Activated T-helper 2 cell treated with anti-CD3 and anti-CD28 coated beads, Interferon-gamma antibody, Interleukin-2, Interleukin-4, amounts not matched to agents 10 μg/mL and 5 μg/mL and 100 μg/mL, durations not matched to agents 14 hours and 24 hours and 36 hours (primary cell): ENCODE data around the gene XXYLT1. TPM values are rescaled to one million over a fixed set of nuclear protein-coding genes. Genes with fewer than 3 reads are reported as not detected.

Source experiments
- DNase-seq: peaks from one replicate; pipeline ENCODE4 v3.0.0; 2021; ENCODE audit warnings: low spot score
- H3K27ac Mint-ChIP-seq: one replicate; pipeline ENCODE4 v1.8.0; 2021; ENCODE audit warnings: mixed read lengths
- H3K27me3 Mint-ChIP-seq: one replicate; pipeline ENCODE4 v1.8.0; 2021; ENCODE audit warnings: low read depth, mixed read lengths
- H3K36me3 Mint-ChIP-seq: one replicate; pipeline ENCODE4 v1.8.0; 2021; ENCODE audit warnings: low read depth, mixed read lengths
- H3K4me1 Mint-ChIP-seq: one replicate; pipeline ENCODE4 v1.8.0; 2021; ENCODE audit warnings: low read depth, mixed read lengths
- H3K4me3 Mint-ChIP-seq: one replicate; pipeline ENCODE4 v1.8.0; 2021; ENCODE audit warnings: low read depth, mild to moderate bottlenecking, moderate library complexity, mixed read lengths
- H3K9me3 Mint-ChIP-seq: one replicate; pipeline ENCODE4 v1.8.0; 2021; ENCODE audit warnings: mixed read lengths
- intact Hi-C: fragments of 100-400 bp; cut with micrococcal nuclease; formaldehyde crosslinking; loops from one replicate; pipeline ENCODE4 v1.15.1; 2023
- total RNA-seq: library from RNA; stranded (reverse); gene quantifications from 2 replicates; pipeline ENCODE4 v1.2.3, GENCODE V29; 2022

Gene XXYLT1
- total RNA-seq, 1 donor from 2014 or later = 15.8 TPM

- no peaks in the 10 kb centered on the region for H3K27me3 Mint-ChIP-seq
- no peak overlapping the region for H3K27ac Mint-ChIP-seq
- H3K9me3 Mint-ChIP-seq = no peaks in the 10 kb centered on the region
- no peak for DNase-seq
- intact Hi-C loops = no loop called here
- no peaks in the 10 kb centered on the region for H3K36me3 Mint-ChIP-seq
- H3K4me1 Mint-ChIP-seq = peaks cover 25% of the 10 kb centered on the region
- no peak overlapping the region for H3K4me3 Mint-ChIP-seq
These were observed 107.0 kb downstream of the XXYLT1 start for GRCh38 chr3:195163719-195164572.

- Mint-ChIP-seq H3K4me1 (peaks cover 25% of the 10 kb centered on the region), H3K9me3 (no peaks in the 10 kb centered on the region), H3K36me3 (no peaks in the 10 kb centered on the region), H3K27me3 (no peaks in the 10 kb centered on the region), H3K27ac (no peak overlapping the region), H3K4me3 (no peak overlapping the region)
- DNase-seq = no peak
- intact Hi-C loops = no loop called here
These were observed 108.1 kb downstream of the XXYLT1 start for GRCh38 chr3:195162816-195163215.

- Mint-ChIP-seq H3K36me3 (no peaks in the 10 kb centered on the region), H3K9me3 (no peaks in the 10 kb centered on the region), H3K4me3 (no peak overlapping the region), H3K27ac (peak overlapping the region; percentile 24), H3K27me3 (no peaks in the 10 kb centered on the region), H3K4me1 (peaks cover 25% of the 10 kb centered on the region)
- intact Hi-C loops = no loop called here
- no peak for DNase-seq
These were observed 108.8 kb downstream of the XXYLT1 start for GRCh38 chr3:195162033-195162669.

GRCh38 chr3:195160908-195161434, 110.0 kb downstream of the XXYLT1 start:
- Mint-ChIP-seq H3K4me1 (peaks cover 25% of the 10 kb centered on the region), H3K27ac (no peak overlapping the region), H3K27me3 (no peaks in the 10 kb centered on the region), H3K4me3 (no peak overlapping the region), H3K9me3 (no peaks in the 10 kb centered on the region), H3K36me3 (no peaks in the 10 kb centered on the region)
- DNase-seq = no peak
- intact Hi-C loops = no loop called here

- no peaks in the 10 kb centered on the region for H3K36me3 Mint-ChIP-seq
- H3K9me3 Mint-ChIP-seq = no peaks in the 10 kb centered on the region
- no peaks in the 10 kb centered on the region for H3K27me3 Mint-ChIP-seq
- H3K27ac Mint-ChIP-seq = no peak overlapping the region
- DNase-seq = no peak
- intact Hi-C loops = no loop called here
- H3K4me1 Mint-ChIP-seq = peaks cover 21% of the 10 kb centered on the region
- H3K4me3 Mint-ChIP-seq = no peak overlapping the region
These were observed 110.6 kb downstream of the XXYLT1 start for GRCh38 chr3:195160257-195160898.

GRCh38 chr3:195159814-195160165, 111.2 kb downstream of the XXYLT1 start:
- Mint-ChIP-seq H3K36me3 (no peaks in the 10 kb centered on the region), H3K4me3 (no peak overlapping the region), H3K27me3 (no peaks in the 10 kb centered on the region), H3K9me3 (no peaks in the 10 kb centered on the region), H3K27ac (no peak overlapping the region), H3K4me1 (peaks cover 23% of the 10 kb centered on the region)
- intact Hi-C loops = no loop called here
- DNase-seq = no peak

- Mint-ChIP-seq H3K27ac (no peak overlapping the region), H3K36me3 (no peaks in the 10 kb centered on the region), H3K27me3 (no peaks in the 10 kb centered on the region), H3K4me1 (peaks cover 25% of the 10 kb centered on the region), H3K4me3 (no peak overlapping the region), H3K9me3 (no peaks in the 10 kb centered on the region)
- DNase-seq = no peak
- intact Hi-C loops = no loop called here
These were observed 111.7 kb downstream of the XXYLT1 start for GRCh38 chr3:195159117-195159813.

GRCh38 chr3:195156286-195156890, 114.6 kb downstream of the XXYLT1 start:
- no peak overlapping the region for H3K27ac Mint-ChIP-seq
- peaks cover 9% of the 10 kb centered on the region for H3K4me1 Mint-ChIP-seq
- no peaks in the 10 kb centered on the region for H3K9me3 Mint-ChIP-seq
- intact Hi-C loops = no loop called here
- no peaks in the 10 kb centered on the region for H3K36me3 Mint-ChIP-seq
- DNase-seq = no peak
- H3K27me3 Mint-ChIP-seq = no peaks in the 10 kb centered on the region
- H3K4me3 Mint-ChIP-seq = no peak overlapping the region

GRCh38 chr3:195155570-195156241, 115.3 kb downstream of the XXYLT1 start:
- Mint-ChIP-seq H3K36me3 (no peaks in the 10 kb centered on the region), H3K9me3 (no peaks in the 10 kb centered on the region), H3K4me3 (no peak overlapping the region), H3K4me1 (peaks cover 12% of the 10 kb centered on the region), H3K27ac (no peak overlapping the region), H3K27me3 (no peaks in the 10 kb centered on the region)
- no peak for DNase-seq
- intact Hi-C loops = no loop called here

- Mint-ChIP-seq H3K4me3 (no peak overlapping the region), H3K4me1 (peaks cover 20% of the 10 kb centered on the region), H3K36me3 (no peaks in the 10 kb centered on the region), H3K27me3 (no peaks in the 10 kb centered on the region), H3K27ac (no peak overlapping the region), H3K9me3 (no peaks in the 10 kb centered on the region)
- no peak for DNase-seq
- intact Hi-C loops = loop anchor here (5.0 kb wide), 1 partner anchor 32 kb away; no protein-coding TSS in a partner anchor
These were observed 116.0 kb downstream of the XXYLT1 start for GRCh38 chr3:195154793-195155535.

- no peaks in the 10 kb centered on the region for H3K27me3 Mint-ChIP-seq
- H3K36me3 Mint-ChIP-seq = no peaks in the 10 kb centered on the region
- peaks cover 24% of the 10 kb centered on the region for H3K4me1 Mint-ChIP-seq
- H3K9me3 Mint-ChIP-seq = no peaks in the 10 kb centered on the region
- no peak overlapping the region for H3K4me3 Mint-ChIP-seq
- intact Hi-C loops = loop anchor here (5.0 kb wide), 1 partner anchor 33 kb away; no protein-coding TSS in a partner anchor
- DNase-seq = no peak
- no peak overlapping the region for H3K27ac Mint-ChIP-seq
These were observed 116.7 kb downstream of the XXYLT1 start for GRCh38 chr3:195154111-195154791.
